Body of pancreas (tissue), 4 donors: Measurements from ENCODE around the gene BANP.
"Not testable (repeated sequence)": the region's sequence is repeated elsewhere in the genome, so short reads cannot be mapped to it uniquely, and the experiment has no call there.

Experiments used
- POLR2A ChIP-seq, 3 donors: fragments of 450-650 bp; IDR thresholded peaks; one replicate each; pipeline ENCODE4 v1.6.1; 2016; ENCODE audit warnings: antibody characterized with exemption in 3 of 3, mild to moderate bottlenecking in 2 of 3
- TF ChIP-seq, protein P1 (sequence below), 7 experiments: fragments of 450-650 bp in 4 of 7; fragments of 200-600 bp in 3 of 7; sonication (generic) in 3 of 7; IDR thresholded peaks; one replicate each; pipeline ENCODE4 v1.5.1; 2016 to 2019; ENCODE audit warnings: antibody characterized with exemption in 7 of 7

GRCh38 chr16:88037876-88038525 lies 86.8 kb downstream of the BANP start:
- TF ChIP-seq, protein P1, sequence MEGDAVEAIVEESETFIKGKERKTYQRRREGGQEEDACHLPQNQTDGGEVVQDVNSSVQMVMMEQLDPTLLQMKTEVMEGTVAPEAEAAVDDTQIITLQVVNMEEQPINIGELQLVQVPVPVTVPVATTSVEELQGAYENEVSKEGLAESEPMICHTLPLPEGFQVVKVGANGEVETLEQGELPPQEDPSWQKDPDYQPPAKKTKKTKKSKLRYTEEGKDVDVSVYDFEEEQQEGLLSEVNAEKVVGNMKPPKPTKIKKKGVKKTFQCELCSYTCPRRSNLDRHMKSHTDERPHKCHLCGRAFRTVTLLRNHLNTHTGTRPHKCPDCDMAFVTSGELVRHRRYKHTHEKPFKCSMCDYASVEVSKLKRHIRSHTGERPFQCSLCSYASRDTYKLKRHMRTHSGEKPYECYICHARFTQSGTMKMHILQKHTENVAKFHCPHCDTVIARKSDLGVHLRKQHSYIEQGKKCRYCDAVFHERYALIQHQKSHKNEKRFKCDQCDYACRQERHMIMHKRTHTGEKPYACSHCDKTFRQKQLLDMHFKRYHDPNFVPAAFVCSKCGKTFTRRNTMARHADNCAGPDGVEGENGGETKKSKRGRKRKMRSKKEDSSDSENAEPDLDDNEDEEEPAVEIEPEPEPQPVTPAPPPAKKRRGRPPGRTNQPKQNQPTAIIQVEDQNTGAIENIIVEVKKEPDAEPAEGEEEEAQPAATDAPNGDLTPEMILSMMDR (IDR thresholded peaks at IDR 0.05) = not testable (repeated sequence)
- not testable (repeated sequence) for TF ChIP-seq POLR2A (IDR thresholded peaks at IDR 0.05)
